Fibroblast of the conjunctiva (primary cell): ENCODE data around the gene CHCHD5.

Experiments
- DNase-seq: peaks from one replicate; pipeline ENCODE4 v3.0.0-alpha.2; 2010; ENCODE audit warnings: low read depth

The CHCHD5 gene

GRCh38 chr2:112625474-112626114, 41.2 kb downstream of the CHCHD5 start:
- no peak for DNase-seq

GRCh38 chr2:112626604-112627059, 42.2 kb downstream of the CHCHD5 start:
- peak; percentile 46 for DNase-seq

DNA sequence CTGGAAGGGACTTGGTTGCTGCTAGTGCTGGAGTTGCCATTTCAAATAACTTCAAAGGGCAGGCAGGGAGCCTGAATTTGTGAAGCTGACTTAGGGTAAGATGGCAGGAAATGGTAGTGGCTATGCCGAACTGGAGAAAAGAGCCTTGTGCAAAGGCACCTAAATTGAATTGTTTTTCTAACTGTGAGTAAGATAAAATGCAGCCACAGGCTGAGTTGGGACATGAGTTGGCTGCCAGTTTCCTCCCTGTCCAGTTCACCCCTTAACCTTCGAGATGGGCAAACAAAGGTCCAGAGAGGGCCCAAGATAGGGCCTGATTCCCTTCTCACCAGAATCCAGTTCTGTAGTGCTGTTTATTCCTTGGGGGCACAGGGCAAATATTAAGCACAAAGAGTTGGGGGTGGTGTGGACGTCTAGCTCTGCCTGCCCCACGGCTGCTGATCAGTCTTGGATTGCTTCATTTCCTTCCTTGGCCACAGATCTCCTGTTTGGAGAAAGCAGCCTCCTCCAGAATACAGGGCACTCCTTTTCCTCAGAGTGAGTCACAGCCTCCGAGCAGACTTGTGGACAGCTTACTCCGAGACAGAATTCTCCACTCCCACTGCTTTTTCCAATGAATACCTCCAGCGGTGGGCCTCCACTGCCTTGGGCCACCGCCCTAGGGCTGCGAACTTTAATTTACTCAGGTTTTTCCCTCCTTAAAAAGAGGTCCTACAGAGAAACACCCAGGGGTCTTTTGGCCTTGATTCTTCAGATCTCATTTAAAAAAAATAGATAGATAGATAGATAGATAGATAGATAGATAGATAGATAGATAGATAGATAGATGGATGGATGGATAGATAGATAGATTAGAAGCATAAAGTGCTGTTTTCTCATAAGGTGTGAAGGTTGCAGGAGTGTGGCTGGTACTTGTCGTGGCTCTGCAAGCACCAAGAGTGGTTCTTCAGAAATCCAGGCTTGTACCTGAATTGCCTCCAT, 42.9 kb downstream of the CHCHD5 start:
- DNase-seq: peak; percentile 85

DNA sequence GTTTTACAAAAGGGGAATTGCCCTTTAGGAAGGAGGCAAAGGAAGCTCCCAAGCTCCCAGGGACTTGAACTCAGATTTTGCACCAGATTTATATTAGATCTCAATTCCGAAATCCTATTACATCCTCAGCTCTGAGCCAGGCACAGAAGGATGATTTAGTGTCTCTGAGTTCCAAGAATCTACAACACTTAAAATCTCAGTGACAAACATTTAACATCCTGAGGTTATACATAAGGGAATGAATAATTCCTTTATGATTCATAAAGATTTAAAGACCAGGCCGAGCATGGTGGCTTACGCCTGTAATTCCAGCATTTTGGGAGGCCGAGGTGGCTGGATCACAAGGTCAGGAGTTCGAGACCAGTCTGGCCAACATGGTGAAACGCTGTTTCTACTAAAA, 44.8 kb downstream of the CHCHD5 start:
- DNase-seq: no peak

DNA sequence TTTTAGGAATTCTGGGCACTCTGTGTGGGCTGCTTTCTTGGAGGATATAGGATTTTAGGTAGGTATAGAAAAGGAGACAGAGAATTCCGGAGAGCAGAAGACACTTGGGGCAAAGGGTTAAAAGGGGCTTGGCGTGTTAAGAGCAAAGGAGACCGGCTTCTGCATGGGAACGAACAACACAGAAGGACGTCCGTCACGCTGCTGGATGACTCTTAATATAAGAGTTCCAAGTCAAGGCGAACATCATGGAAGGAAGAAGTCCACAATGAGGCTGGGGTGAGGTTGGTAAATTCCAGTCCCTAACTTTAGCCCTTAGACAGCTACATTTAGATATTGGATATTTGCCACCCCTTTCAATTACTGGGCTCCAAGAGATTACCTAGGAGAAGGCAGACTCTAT, 45.4 kb downstream of the CHCHD5 start:
- no peak for DNase-seq

DNA sequence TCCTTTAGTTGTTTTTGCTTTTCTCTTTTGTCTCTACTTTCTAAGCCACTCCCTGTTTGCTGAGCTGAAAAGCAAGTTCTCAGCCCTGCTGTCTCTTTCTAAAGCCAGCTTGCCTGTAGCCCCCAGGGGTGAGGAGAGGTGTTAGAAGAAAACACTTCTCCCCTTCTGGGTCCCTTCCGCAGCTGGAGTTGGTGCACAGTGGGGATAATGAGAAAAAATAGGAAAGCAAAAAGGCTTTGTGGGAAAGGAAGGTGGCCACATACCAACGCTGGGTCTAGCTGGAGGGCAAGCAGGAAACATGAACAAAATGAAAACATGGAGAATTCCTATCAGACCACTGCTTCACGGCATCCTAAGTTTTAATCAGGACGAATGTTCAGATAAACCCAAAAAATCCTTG, 45.9 kb downstream of the CHCHD5 start:
- no peak for DNase-seq

GRCh38 chr2:112633708-112634107, 49.3 kb downstream of the CHCHD5 start:
- no peak for DNase-seq

- no peak for DNase-seq
These were observed 49.9 kb downstream of the CHCHD5 start for GRCh38 chr2:112634153-112634873.

DNA sequence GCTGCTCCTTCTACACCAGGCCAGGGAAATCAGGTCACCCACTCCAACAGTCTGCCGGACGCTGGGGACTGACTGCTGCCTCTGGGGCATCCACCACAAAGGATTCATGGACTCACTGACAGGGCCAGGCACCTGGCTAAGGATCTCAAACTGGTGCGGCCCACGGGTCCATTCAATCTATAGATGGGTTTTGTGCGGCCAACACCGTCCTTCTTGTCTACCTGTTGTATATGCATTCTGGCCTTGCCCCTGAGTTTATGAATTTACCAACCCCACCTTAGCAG, 50.4 kb downstream of the CHCHD5 start:
- no peak for DNase-seq

DNA sequence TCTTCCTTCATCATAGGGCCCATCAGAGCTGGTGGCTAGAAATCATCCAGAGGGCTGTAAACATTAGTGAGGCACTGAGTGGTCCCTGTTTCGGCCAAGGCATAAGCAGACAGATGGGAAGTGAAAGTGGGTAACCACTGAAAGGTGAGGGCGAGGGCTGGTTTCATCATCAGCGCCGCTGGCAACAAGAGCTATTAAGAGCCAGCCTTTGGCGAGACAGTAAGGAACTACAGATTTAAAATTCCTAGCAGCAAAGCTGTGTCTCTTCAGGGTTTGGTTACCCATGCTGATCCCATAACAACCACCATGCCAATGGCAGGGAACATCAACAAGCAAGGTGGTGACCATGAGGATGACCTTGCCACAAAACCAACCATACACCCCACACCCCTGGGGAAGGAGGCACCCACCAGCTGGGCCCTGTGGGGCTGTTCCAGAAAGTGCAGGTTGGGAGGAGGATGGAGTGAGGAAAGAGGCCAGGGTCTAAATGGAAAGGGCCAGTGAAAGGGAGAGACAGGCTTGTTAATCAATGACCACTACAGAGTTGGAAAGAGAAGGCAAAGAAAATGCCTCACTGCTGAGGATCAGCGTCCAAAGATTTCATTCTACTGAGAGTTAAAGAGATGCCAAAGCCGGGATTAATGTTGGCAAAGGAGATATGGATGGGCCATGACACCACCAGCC, 52.3 kb downstream of the CHCHD5 start:
- no peak for DNase-seq

DNA sequence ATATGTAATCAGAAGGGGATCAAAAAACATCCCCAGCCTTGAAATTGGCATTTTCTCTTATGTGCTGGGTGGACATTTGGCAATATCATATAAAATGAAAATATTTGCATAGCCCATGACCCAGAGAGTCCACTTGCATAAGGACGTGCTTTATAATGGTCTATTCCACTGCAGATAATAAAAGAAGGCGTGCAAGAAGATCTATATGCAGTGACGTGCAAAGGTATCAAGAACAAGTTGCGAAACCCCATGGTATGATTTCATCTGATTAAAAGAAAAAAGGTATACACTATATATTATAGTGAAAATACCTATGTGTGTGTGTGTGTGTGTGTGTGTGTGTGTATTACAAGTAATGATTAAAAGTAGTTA, 52.9 kb downstream of the CHCHD5 start:
- DNase-seq: no peak
